NCI-H524 (cell line): Measurements from ENCODE around the gene FASTKD2.

Experiments
- DNase-seq, 2 experiments: peaks; one replicate each; lab custom pipeline; 2025; lab: John Stamatoyannopoulos, UW

FASTKD2 gene

GRCh38 chr2:206765242-206766056 lies at the start of gene FASTKD2, which contains the start of gene MDH1B:
Gene FASTKD2 (plus strand): TSS chr2:206765606. CDS start chr2:206766694, 1,088 bp downstream.
Gene MDH1B (minus strand): TSS chr2:206765328. CDS start chr2:206765271, 57 bp downstream.
- peak; percentile 66 to 87 for DNase-seq

- peak; percentile 1 to 76 for DNase-seq
Observed at GRCh38 chr2:206716623-206717022, 48.8 kb upstream of the FASTKD2 start.

DNA sequence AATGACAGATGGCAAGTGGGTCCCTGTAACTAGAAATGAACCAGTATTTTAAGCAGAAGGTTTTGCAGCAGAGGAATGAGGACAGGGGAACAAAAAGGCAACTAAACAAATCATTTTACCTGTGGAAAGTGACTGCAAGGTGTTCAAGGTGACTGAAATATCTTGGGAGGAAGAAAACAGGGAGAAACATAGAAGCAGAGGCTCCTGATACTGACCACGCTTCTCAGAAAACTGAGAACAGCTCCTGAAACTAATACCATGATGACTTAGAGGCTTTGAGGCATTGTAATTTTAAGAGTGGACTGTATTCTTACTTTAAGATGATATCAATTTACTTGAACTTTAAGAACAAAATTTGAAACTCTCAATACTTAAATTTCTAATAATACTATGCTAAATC lies 47.1 kb upstream of the FASTKD2 start, which contains the start of gene DYTN:
Gene DYTN (minus strand): TSS at position 101 of the 400 bp plus-strand sequence. CDS start 117 bp downstream, outside the sequence.
- DNase-seq, result no peak

DNA sequence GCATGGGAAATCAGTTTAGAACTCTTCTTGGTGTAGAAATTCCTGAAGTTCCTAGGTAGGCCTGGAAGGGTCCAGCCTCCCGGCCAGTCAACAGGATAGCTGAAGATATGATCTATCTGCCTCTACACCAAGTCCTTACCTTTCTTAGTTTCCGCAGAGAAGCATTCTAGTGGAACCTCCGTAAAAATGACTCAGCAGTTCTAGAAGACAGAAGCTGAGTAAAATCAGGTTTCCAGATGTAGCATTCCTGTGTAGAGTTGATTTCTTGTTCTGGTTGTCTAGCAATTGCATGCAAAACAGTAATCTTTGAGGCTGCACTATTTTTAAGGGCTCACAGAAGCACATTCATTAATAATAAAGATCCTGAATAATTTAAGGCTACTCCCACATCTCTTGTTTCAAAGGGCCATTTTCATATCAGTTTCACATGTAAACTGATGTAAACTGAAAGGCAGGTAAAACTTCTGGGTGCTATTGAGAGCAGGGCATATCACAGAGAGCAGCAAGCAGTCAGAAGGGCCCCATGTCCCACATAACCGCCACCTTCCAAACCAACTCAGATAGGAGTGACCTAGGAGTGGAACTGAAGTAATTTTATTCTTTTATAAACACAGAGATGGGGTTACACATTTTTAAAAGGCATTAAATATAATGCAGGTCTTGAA lies 44.0 kb upstream of the FASTKD2 start:
- DNase-seq, result no peak

DNA sequence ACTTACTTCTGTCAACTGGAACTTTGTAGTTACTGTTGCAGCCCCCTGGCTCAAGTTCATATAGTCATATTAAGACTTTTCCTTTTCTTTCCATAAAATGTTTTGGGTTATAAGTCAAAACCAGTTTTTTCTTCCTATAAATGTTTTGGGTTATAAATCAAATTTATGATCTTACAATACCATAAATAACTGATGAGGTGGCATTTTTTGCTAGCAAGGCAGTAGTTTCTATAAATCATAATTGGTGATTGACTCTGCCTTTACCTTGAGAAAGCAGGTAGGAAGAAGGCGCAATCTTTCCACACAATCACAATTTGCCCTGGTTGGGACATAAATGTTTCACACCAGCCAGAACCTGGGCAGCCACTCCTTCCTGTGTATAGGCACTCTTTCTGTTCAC lies 42.1 kb upstream of the FASTKD2 start:
- no peak for DNase-seq

GRCh38 chr2:206727287-206727686 lies 38.1 kb upstream of the FASTKD2 start:
- no peak for DNase-seq

DNA sequence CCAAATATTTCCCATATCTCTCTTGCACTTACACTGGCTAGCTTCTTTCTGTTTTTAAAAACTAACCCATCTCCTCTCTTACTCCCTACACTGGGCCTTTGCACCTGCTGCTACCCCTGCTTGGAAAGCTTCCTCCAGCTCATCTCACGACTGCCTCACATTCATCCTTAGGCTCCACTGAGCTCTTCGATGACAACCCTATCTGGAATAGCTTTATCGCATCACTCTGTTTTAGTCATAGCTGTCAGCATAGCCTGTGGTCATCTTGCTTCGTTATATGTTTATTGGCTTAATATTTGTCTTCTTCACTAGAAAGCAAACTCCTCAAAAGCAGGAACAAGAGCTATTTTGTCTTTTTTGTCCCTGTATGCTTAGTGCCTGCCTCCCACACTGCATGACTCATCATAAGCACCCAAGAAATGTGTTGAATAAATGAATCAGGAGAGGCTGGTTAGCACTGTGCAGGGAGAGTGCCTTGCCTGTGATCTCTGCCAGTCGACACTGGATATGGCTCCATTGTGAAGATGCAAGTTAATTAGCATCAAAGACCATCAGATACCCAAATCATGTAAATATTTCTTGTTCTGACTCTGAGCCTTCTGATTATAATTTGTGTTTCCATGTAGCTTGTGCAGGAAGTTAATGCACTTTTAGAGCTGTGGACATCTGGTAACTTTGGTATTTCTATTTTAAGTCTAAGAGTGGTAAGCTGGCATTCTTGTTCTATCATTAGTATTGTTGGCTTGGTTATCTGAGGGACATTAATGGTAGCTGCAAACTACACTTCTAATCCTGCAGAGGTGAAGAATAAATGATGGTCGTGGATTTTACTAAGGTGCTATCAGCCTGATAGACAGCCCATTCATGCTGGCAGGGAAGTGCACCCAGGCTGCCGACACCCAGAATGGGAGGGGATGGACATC lies 36.9 kb upstream of the FASTKD2 start:
- no peak for DNase-seq

GRCh38 chr2:206733341-206733740 lies 32.1 kb upstream of the FASTKD2 start:
- DNase-seq, result no peak

GRCh38 chr2:206736935-206737334 lies 28.5 kb upstream of the FASTKD2 start:
- DNase-seq, result no peak

- peak in 1 of 2 experiments; percentile 7 for DNase-seq
Observed at GRCh38 chr2:206739271-206739670, 26.1 kb upstream of the FASTKD2 start.

GRCh38 chr2:206740800-206741199 lies 24.6 kb upstream of the FASTKD2 start:
- no peak for DNase-seq

DNA sequence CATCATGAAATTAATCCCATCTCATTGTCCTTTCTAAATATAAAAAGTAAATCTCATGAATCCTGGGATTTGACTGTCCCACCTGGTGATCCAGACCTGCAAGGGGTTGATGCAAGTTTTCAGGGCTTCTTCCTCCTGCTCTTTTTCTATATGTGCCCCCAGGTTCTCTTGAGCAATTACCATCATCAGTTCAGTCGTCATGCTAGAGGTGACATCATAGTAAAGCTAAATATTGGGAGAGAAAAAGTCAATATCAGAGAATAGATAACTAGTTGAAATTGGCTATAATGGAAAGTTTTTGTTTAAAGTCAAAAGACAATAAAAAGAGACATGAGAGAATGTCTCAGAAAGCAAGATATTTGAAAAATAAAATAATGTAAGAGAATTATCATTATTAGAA lies 8.6 kb upstream of the FASTKD2 start:
- DNase-seq, result no peak

GRCh38 chr2:206764673-206765241 lies 649 bp upstream of the FASTKD2 start:
- DNase-seq, result peak in 1 of 2 experiments; percentile 16

GRCh38 chr2:206766057-206766930 lies 888 bp downstream of the FASTKD2 start:
- no peak for DNase-seq

DNA sequence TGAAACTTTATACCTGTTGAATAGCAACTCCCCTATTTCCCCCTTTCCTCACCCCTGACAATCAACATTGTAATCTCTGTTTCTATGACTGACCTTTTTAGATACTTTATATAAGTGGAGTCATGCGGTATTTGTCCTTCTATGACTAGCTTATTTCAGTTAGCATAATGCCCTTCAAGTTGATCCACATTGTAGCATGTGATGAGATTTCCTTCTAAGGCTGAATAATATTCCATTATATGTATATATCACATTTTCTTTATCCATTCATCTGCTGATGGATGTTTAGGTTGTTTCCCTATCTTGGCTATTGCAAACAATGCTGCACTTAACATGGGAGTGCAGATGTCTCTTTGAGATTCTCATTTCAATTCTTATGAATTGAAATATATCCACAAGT lies 9.5 kb downstream of the FASTKD2 start:
- DNase-seq, result no peak

GRCh38 chr2:206776432-206776831 lies 11.0 kb downstream of the FASTKD2 start:
- no peak for DNase-seq

DNA sequence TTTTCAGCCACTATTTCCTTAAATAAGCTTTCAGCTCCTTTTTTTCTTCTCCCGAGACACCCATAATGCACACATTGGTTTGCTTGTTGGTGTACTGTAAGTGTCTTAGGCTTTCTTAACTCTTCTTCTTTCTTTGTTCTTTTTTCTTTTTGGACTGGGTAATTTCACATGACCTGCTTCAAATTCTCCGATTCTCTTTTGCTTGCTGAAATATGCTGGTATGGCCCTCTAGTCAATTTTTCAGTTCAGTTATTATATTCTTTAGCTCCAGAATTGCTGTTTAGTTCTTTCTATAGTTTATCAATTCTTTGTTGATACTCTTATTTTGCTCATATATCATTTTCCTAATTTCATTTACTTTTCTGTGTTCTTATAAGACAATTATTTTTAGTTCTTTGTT lies 15.3 kb downstream of the FASTKD2 start:
- DNase-seq, result no peak

DNA sequence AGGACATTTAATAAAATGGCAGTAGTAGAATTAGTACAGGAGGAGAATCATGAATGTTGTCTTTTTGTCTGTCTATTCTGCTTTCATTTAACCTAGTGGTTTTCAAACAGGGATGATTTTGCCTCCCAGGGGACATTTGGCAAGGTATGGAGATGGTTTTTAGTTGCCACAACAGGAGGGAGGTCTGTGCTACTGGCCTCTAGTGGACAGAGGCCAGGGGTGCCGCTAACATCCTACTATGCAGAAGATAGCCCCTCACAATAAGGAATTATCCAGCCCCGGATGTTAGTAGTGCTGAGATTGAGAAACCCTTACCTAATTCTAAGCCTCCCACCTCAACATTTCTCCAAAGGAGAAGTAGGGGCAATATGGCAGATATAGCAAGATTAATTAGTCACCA lies 18.3 kb downstream of the FASTKD2 start:
- peak in 1 of 2 experiments; percentile 20 for DNase-seq

DNA sequence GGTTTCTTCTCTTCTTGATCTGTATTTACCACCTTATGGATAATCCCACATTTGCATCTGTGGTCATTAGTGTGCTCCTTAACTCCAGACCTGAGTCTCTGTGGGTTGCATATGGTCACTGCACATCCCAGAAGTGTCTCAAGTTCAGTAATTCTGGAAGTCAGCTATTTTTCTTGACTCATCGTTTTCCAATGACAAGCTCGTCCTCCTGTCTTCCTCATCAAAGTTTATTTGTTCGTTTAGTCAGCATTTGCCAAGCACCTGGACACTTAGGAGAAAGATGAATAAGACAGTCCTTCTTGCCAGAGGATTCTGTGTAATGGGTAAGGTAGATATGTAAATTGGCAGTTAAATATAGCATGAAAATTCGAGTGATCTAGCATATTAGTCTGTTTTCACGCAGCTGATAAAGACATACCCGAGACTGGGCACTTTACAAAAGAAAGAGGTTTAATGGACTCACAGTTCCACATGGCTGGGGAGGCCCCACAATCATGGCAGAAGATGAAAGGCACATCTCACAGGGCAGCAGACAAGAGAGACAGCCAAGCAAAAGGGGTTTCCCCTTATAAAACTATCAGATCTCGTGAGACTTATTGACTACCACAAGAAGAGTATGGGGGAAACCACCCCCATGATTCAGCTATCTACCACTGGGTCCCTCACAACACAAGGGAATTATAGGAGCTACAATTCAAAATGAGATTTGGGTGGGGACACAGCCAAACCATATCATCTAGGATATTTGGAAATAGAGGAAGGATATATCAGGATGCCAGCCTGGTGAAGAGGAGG lies 19.4 kb downstream of the FASTKD2 start:
- DNase-seq, result no peak
